ENCODE measurements around the gene RAD23A. TPM values are rescaled to one million over a fixed set of nuclear protein-coding genes. Genes with fewer than 3 reads are reported as not detected.

RAD23A gene
- total RNA-seq, 2 donors from 2014 or later = 113 to 145 TPM

GRCh38 chr19:12985049-12985776, 39.6 kb downstream of the RAD23A start:
- TF ChIP-seq CTCF (IDR thresholded peaks at IDR 0.05) (peak in 1 of 4 experiments; percentile 14), POLR2A (IDR thresholded peaks at IDR 0.05) (no peak), POLR2AphosphoS5 (IDR thresholded peaks at IDR 0.05) (peak; percentile 64)
- intact Hi-C loops (cut with DNase I) = no loop called here
- no peak for DNase-seq (ENCODE audit: low spot score)
- no peaks in the 10 kb centered on the region for H3K9me3 ChIP-seq
- no peaks in the 10 kb centered on the region for H3K4me1 ChIP-seq (replicated peaks)
- H3K4me3 ChIP-seq = no peak overlapping the region
- WGBS = 58% methylated on average over 16 of the region's 16 CpGs
- H3K36me3 ChIP-seq = no peaks in the 10 kb centered on the region
- H3K27ac ChIP-seq = peak overlapping the region; percentile 48 to 70
- no peaks in the 10 kb centered on the region for H3K27me3 ChIP-seq (replicated peaks; ENCODE audit: insufficient read depth)

- no peak for TF ChIP-seq POLR2AphosphoS5 (IDR thresholded peaks at IDR 0.05)
- TF ChIP-seq CTCF (IDR thresholded peaks at IDR 0.05) = no peak
- no peak for TF ChIP-seq POLR2A (IDR thresholded peaks at IDR 0.05)
- H3K36me3 ChIP-seq = no peaks in the 10 kb centered on the region
- WGBS = 92% methylated on average over 12 of the region's 12 CpGs
- H3K27me3 ChIP-seq (replicated peaks; ENCODE audit: insufficient read depth) = no peaks in the 10 kb centered on the region
- no peak overlapping the region for H3K27ac ChIP-seq
- H3K9me3 ChIP-seq = no peaks in the 10 kb centered on the region
- DNase-seq (ENCODE audit: low spot score) = no peak
- no peaks in the 10 kb centered on the region for H3K4me1 ChIP-seq (replicated peaks)
- intact Hi-C loops (cut with DNase I) = no loop called here
- no peak overlapping the region for H3K4me3 ChIP-seq
Observed at GRCh38 chr19:12986726-12987125, 41.1 kb downstream of the RAD23A start.

GRCh38 chr19:12987190-12987589, 41.5 kb downstream of the RAD23A start:
- Histone ChIP-seq H3K27me3 (replicated peaks; ENCODE audit: insufficient read depth) (no peaks in the 10 kb centered on the region), H3K27ac (no peak overlapping the region), H3K36me3 (no peaks in the 10 kb centered on the region), H3K4me1 (replicated peaks) (no peaks in the 10 kb centered on the region), H3K9me3 (no peaks in the 10 kb centered on the region), H3K4me3 (no peak overlapping the region)
- no peak for TF ChIP-seq CTCF (IDR thresholded peaks at IDR 0.05)
- no peak for TF ChIP-seq POLR2A (IDR thresholded peaks at IDR 0.05)
- TF ChIP-seq POLR2AphosphoS5 (IDR thresholded peaks at IDR 0.05) = no peak
- intact Hi-C loops (cut with DNase I) = no loop called here
- no peak for DNase-seq (ENCODE audit: low spot score)
- 76% methylated on average over 3 of the region's 3 CpGs for WGBS

- WGBS = 59% methylated on average over 10 of the region's 10 CpGs
- H3K27ac ChIP-seq = no peak overlapping the region
- no peaks in the 10 kb centered on the region for H3K4me1 ChIP-seq (replicated peaks)
- no peak for DNase-seq (ENCODE audit: low spot score)
- intact Hi-C loops (cut with DNase I) = no loop called here
- H3K36me3 ChIP-seq = no peaks in the 10 kb centered on the region
- H3K4me3 ChIP-seq = no peak overlapping the region
- no peaks in the 10 kb centered on the region for H3K9me3 ChIP-seq
- TF ChIP-seq CTCF (IDR thresholded peaks at IDR 0.05) (peak in 1 of 4 experiments; percentile 18), POLR2AphosphoS5 (IDR thresholded peaks at IDR 0.05) (no peak), POLR2A (IDR thresholded peaks at IDR 0.05) (no peak)
- H3K27me3 ChIP-seq (replicated peaks; ENCODE audit: insufficient read depth) = no peaks in the 10 kb centered on the region
Observed at GRCh38 chr19:12987781-12988180, 42.1 kb downstream of the RAD23A start.

- Histone ChIP-seq H3K27ac (no peak overlapping the region), H3K27me3 (replicated peaks; ENCODE audit: insufficient read depth) (no peaks in the 10 kb centered on the region), H3K4me3 (no peak overlapping the region), H3K36me3 (no peaks in the 10 kb centered on the region), H3K4me1 (replicated peaks) (no peaks in the 10 kb centered on the region), H3K9me3 (no peaks in the 10 kb centered on the region)
- no peak for DNase-seq (ENCODE audit: low spot score)
- intact Hi-C loops (cut with DNase I) = no loop called here
- WGBS = 43% methylated on average over 22 of the region's 22 CpGs
- no peak for TF ChIP-seq POLR2AphosphoS5 (IDR thresholded peaks at IDR 0.05)
- no peak for TF ChIP-seq CTCF (IDR thresholded peaks at IDR 0.05)
- TF ChIP-seq POLR2A (IDR thresholded peaks at IDR 0.05) = no peak
Observed at GRCh38 chr19:12990431-12990830, 44.8 kb downstream of the RAD23A start.

All from prostate gland (tissue), 2 donors.